ENCODE results near the gene TAF8. TPM values are rescaled to one million over a fixed set of nuclear protein-coding genes. Genes with fewer than 3 reads are reported as not detected.
A peak's percentile ranks its signal among the peaks of the same experiment; 100 is the strongest.

The TAF8 gene
- total RNA-seq, 1 donor from 2014 or later = 55.7 TPM

GRCh38 chr6:42068872-42069522, 18.7 kb downstream of the TAF8 start:
- H3K36me3 Mint-ChIP-seq (ENCODE audit: low read depth) = peaks cover 41% of the 10 kb centered on the region
- no peak for TF ChIP-seq CTCF (IDR thresholded peaks at IDR 0.05)
- H3K4me1 Mint-ChIP-seq = no peaks in the 10 kb centered on the region
- no peak for DNase-seq
- no peaks in the 10 kb centered on the region for H3K9me3 Mint-ChIP-seq
- H3K27me3 Mint-ChIP-seq = no peaks in the 10 kb centered on the region
- no peak overlapping the region for H3K27ac Mint-ChIP-seq
- no peak overlapping the region for H3K4me3 Mint-ChIP-seq
- POLR2A ChIA-PET = no interaction called here
- CTCF ChIA-PET = interaction anchor here (1.5 kb wide), 1 partner anchor 35 kb away, joined by 4 read pairs; no protein-coding TSS in a partner anchor
- intact Hi-C loops (cut with micrococcal nuclease) = no loop called here
- ATAC-seq (ENCODE audit: low read depth) = no peak

GRCh38 chr6:42071881-42072583, 21.7 kb downstream of the TAF8 start:
- intact Hi-C loops (cut with micrococcal nuclease) = no loop called here
- DNase-seq (no peak), ATAC-seq (ENCODE audit: low read depth) (no peak)
- no peak for TF ChIP-seq CTCF (IDR thresholded peaks at IDR 0.05)
- H3K4me3 Mint-ChIP-seq = no peak overlapping the region
- H3K36me3 Mint-ChIP-seq (ENCODE audit: low read depth) = peaks cover 44% of the 10 kb centered on the region
- ChIA-PET POLR2A (no interaction called here), CTCF (no interaction called here)
- H3K27ac Mint-ChIP-seq = no peak overlapping the region
- H3K4me1 Mint-ChIP-seq = no peaks in the 10 kb centered on the region
- no peaks in the 10 kb centered on the region for H3K9me3 Mint-ChIP-seq
- no peaks in the 10 kb centered on the region for H3K27me3 Mint-ChIP-seq

- ChIA-PET POLR2A (no interaction called here), CTCF (interaction anchor here (0.7 to 1.9 kb wide), 4 partner anchors 29 to 474 kb away, joined by 3 to 8 read pairs (median 5); no protein-coding TSS in a partner anchor)
- peaks cover 56% of the 10 kb centered on the region for H3K36me3 Mint-ChIP-seq (ENCODE audit: low read depth)
- DNase-seq = no peak
- no peaks in the 10 kb centered on the region for H3K9me3 Mint-ChIP-seq
- intact Hi-C loops (cut with micrococcal nuclease) = no loop called here
- no peaks in the 10 kb centered on the region for H3K4me1 Mint-ChIP-seq
- H3K27ac Mint-ChIP-seq = no peak overlapping the region
- no peaks in the 10 kb centered on the region for H3K27me3 Mint-ChIP-seq
- ATAC-seq (ENCODE audit: low read depth) = no peak
- H3K4me3 Mint-ChIP-seq = no peak overlapping the region
- TF ChIP-seq CTCF (IDR thresholded peaks at IDR 0.05) = no peak
Measured at GRCh38 chr6:42073287-42073686, 23.0 kb downstream of the TAF8 start.

GRCh38 chr6:42075159-42075838, 25.0 kb downstream of the TAF8 start:
- peaks cover 73% of the 10 kb centered on the region for H3K36me3 Mint-ChIP-seq (ENCODE audit: low read depth)
- ChIA-PET CTCF (interaction anchor here (0.9 to 1.9 kb wide), 4 partner anchors 139 to 472 kb away, joined by 4 to 8 read pairs (median 6); no protein-coding TSS in a partner anchor), POLR2A (no interaction called here)
- H3K4me3 Mint-ChIP-seq = no peak overlapping the region
- no peaks in the 10 kb centered on the region for H3K4me1 Mint-ChIP-seq
- no peaks in the 10 kb centered on the region for H3K9me3 Mint-ChIP-seq
- intact Hi-C loops (cut with micrococcal nuclease) = loop anchor here (1.0 kb wide), 4 partner anchors 91 to 472 kb away; no protein-coding TSS in a partner anchor
- no peaks in the 10 kb centered on the region for H3K27me3 Mint-ChIP-seq
- no peak for TF ChIP-seq CTCF (IDR thresholded peaks at IDR 0.05)
- ATAC-seq (ENCODE audit: low read depth) (no peak), DNase-seq (peak; percentile 46)
- H3K27ac Mint-ChIP-seq = no peak overlapping the region

GRCh38 chr6:42078386-42078785, 28.1 kb downstream of the TAF8 start:
- intact Hi-C loops (cut with micrococcal nuclease) = no loop called here
- DNase-seq = no peak

More at GRCh38 chr6:42078386-42078785, 28.1 kb downstream of the TAF8 start:
- CTCF ChIA-PET = interaction anchor here (1.0 to 1.2 kb wide), 2 partner anchors 26 to 87 kb away, joined by 3 read pairs; no protein-coding TSS in a partner anchor
- peaks cover 77% of the 10 kb centered on the region for H3K36me3 Mint-ChIP-seq (ENCODE audit: low read depth)
- no peak overlapping the region for H3K4me3 Mint-ChIP-seq
- TF ChIP-seq CTCF (IDR thresholded peaks at IDR 0.05) = no peak
- POLR2A ChIA-PET = no interaction called here
- no peak overlapping the region for H3K27ac Mint-ChIP-seq
- H3K27me3 Mint-ChIP-seq = no peaks in the 10 kb centered on the region
- ATAC-seq (ENCODE audit: low read depth) = no peak
- no peaks in the 10 kb centered on the region for H3K9me3 Mint-ChIP-seq
- H3K4me1 Mint-ChIP-seq = peaks cover 5% of the 10 kb centered on the region

Data from activated B cell treated with CpG ODN at 0.5 μM for 24 hours (primary cell).